Measurements from ENCODE around the gene DENR. TPM values are rescaled to one million over a fixed set of nuclear protein-coding genes. Genes with fewer than 3 reads are reported as not detected.
A peak's percentile ranks its signal among the peaks of the same experiment; 100 is the strongest.
"Not testable (repeated sequence)": the region's sequence is repeated elsewhere in the genome, so short reads cannot be mapped to it uniquely, and the experiment has no call there.

DENR gene
- total RNA-seq, 5 donors from 2014 or later (not counting 1 experiment from before 2014, with no cell fraction given), result 36.6 to 50.6 (median 44.7) TPM

- H3K36me3 Mint-ChIP-seq; H3K4me3 Mint-ChIP-seq; H3K27me3 ChIP-seq (replicated peaks in 1 of 2; ENCODE audit: control insufficient read depth in 2 of 2, extremely low read depth in 1 of 2, insufficient read depth in 2 of 2, low read length in 1 of 2); H3K36me3 ChIP-seq (ENCODE audit: control insufficient read depth in 2 of 2, extremely low read depth in 1 of 2, insufficient read depth in 1 of 2, low read length in 1 of 2); H3K27ac Mint-ChIP-seq; H3K27ac ChIP-seq (ENCODE audit: low read length); H3K9me3 ChIP-seq; ATAC-seq (replicated peaks in 1 of 4); DNase-seq; H3K4me3 ChIP-seq (ENCODE audit: control insufficient read depth in 1 of 2, extremely low read depth in 1 of 2, low read length in 1 of 2); H3K4me1 ChIP-seq (ENCODE audit: control insufficient read depth in 1 of 2, extremely low read depth in 1 of 2, insufficient read depth in 2 of 2, low read length in 2 of 2); H3K4me1 Mint-ChIP-seq; H3K27me3 Mint-ChIP-seq; H3K9me3 Mint-ChIP-seq: not testable (repeated sequence)
- CTCF ChIA-PET, result interaction anchor here (0.7 kb wide), 2 partner anchors 16 to 794 kb away, joined by 6 to 8 read pairs; no protein-coding TSS in a partner anchor
- POLR2A ChIA-PET, result interaction anchor here in 1 of 2 donors (0.6 kb wide), 1 partner anchor 27 kb away, joined by 7 read pairs; no protein-coding TSS in a partner anchor
- WGBS (ENCODE audit: insufficient coverage), result 100% methylated on average over 2 of the region's 9 CpGs
Observed at GRCh38 chr12:122804957-122805356, 52.3 kb downstream of the DENR start.

- CTCF ChIA-PET, result no interaction called here
Observed at GRCh38 chr12:122807651-122808050, 55.0 kb downstream of the DENR start.

DNA sequence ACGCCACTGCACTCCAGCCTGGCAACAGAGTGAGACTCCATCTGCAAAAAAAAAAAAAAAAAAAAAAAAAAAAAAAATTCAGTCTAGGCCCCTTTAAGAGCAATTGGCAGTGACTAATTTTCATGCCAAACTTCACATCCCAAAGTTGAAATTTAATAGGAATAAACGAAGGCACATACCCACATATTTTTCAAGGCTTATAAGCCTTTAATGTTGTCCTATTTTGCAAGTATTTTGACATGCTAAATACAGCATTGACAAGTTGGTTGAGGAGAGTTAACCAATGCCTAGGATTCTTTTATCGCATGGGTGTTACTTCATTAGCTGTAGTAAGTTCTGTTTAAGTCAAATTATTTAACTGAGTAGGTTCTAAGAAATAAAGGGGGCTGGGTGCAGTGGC, 59.2 kb downstream of the DENR start:
- CTCF ChIA-PET, result interaction anchor here (0.6 to 1.0 kb wide), 2 partner anchors 18 to 584 kb away, joined by 3 read pairs; no protein-coding TSS in a partner anchor
- no peaks in the 10 kb centered on the region for H3K4me1 ChIP-seq (ENCODE audit: control insufficient read depth in 1 of 2, extremely low read depth in 1 of 2, insufficient read depth in 2 of 2, low read length in 2 of 2)
- Mint-ChIP-seq H3K27ac (no peak overlapping the region), H3K4me1 (peaks cover 0 to 2% (median 0%) of the 10 kb centered on the region in 3 donors), H3K4me3 (no peak overlapping the region), H3K27me3 (no peaks in the 10 kb centered on the region), H3K9me3 (no peaks in the 10 kb centered on the region), H3K36me3 (no peaks in the 10 kb centered on the region)
- ATAC-seq (replicated peaks in 1 of 4) (no peak), DNase-seq (no peak)
- POLR2A ChIA-PET, result no interaction called here
- H3K4me3 ChIP-seq (ENCODE audit: control insufficient read depth in 1 of 2, extremely low read depth in 1 of 2, low read length in 1 of 2), result no peak overlapping the region
- WGBS (ENCODE audit: insufficient coverage), result 83% methylated on average over 2 of the region's 3 CpGs
- H3K27me3 ChIP-seq (replicated peaks in 1 of 2; ENCODE audit: control insufficient read depth in 2 of 2, extremely low read depth in 1 of 2, insufficient read depth in 2 of 2, low read length in 1 of 2), result no peaks in the 10 kb centered on the region
- no peaks in the 10 kb centered on the region for H3K9me3 ChIP-seq
- no peaks in the 10 kb centered on the region for H3K36me3 ChIP-seq (ENCODE audit: control insufficient read depth in 2 of 2, extremely low read depth in 1 of 2, insufficient read depth in 1 of 2, low read length in 1 of 2)
- no peak overlapping the region for H3K27ac ChIP-seq (ENCODE audit: low read length)

More at GRCh38 chr12:122807651-122808050, 55.0 kb downstream of the DENR start:
- ATAC-seq (replicated peaks in 1 of 4), result no peak
- WGBS (ENCODE audit: insufficient coverage), result 100% methylated on average over 1 of the region's 1 CpG
- Mint-ChIP-seq H3K9me3 (no peaks in the 10 kb centered on the region), H3K27me3 (no peaks in the 10 kb centered on the region), H3K4me1 (no peaks in the 10 kb centered on the region), H3K27ac (peak overlapping the region in 1 of 2 donors; percentile 23), H3K4me3 (no peak overlapping the region), H3K36me3 (no peaks in the 10 kb centered on the region)
- H3K27me3 ChIP-seq (replicated peaks in 1 of 2; ENCODE audit: control insufficient read depth in 2 of 2, extremely low read depth in 1 of 2, insufficient read depth in 2 of 2, low read length in 1 of 2), result no peaks in the 10 kb centered on the region
- H3K27ac ChIP-seq (ENCODE audit: low read length), result no peak overlapping the region
- H3K4me1 ChIP-seq (ENCODE audit: control insufficient read depth in 1 of 2, extremely low read depth in 1 of 2, insufficient read depth in 2 of 2, low read length in 2 of 2), result no peaks in the 10 kb centered on the region
- H3K9me3 ChIP-seq, result no peaks in the 10 kb centered on the region
- POLR2A ChIA-PET, result no interaction called here
- no peak for DNase-seq
- no peaks in the 10 kb centered on the region for H3K36me3 ChIP-seq (ENCODE audit: control insufficient read depth in 2 of 2, extremely low read depth in 1 of 2, insufficient read depth in 1 of 2, low read length in 1 of 2)
- no peak overlapping the region for H3K4me3 ChIP-seq (ENCODE audit: control insufficient read depth in 1 of 2, extremely low read depth in 1 of 2, low read length in 1 of 2)

DNA sequence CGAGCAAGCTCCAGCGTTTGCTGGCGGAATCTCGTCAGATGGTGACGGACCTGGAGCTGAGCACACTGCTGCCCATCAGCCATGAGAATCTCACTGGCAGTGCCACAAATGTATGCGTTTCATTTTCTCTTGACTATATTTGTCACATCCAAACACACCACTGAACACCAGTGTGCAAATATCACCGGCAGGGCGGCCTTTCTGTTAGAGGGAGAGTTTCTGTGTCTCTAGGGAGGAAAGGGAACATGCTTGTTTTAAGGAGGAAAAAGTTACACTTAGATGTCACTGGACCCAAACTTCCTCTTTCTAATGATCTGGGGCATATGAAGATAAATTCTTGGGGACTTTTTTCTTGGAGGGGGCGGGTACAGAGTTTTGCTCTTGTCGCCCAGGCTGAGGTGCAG, 60.7 kb downstream of the DENR start:
- no peak overlapping the region for H3K27ac Mint-ChIP-seq
- ATAC-seq (replicated peaks in 1 of 4) (no peak), DNase-seq (no peak)
- no peaks in the 10 kb centered on the region for H3K27me3 Mint-ChIP-seq
- POLR2A ChIA-PET, result no interaction called here
- Histone ChIP-seq H3K27ac (ENCODE audit: low read length) (no peak overlapping the region), H3K9me3 (no peaks in the 10 kb centered on the region), H3K36me3 (ENCODE audit: control insufficient read depth in 2 of 2, extremely low read depth in 1 of 2, insufficient read depth in 1 of 2, low read length in 1 of 2) (no peaks in the 10 kb centered on the region), H3K27me3 (replicated peaks in 1 of 2; ENCODE audit: control insufficient read depth in 2 of 2, extremely low read depth in 1 of 2, insufficient read depth in 2 of 2, low read length in 1 of 2) (no peaks in the 10 kb centered on the region), H3K4me1 (ENCODE audit: control insufficient read depth in 1 of 2, extremely low read depth in 1 of 2, insufficient read depth in 2 of 2, low read length in 2 of 2) (no peaks in the 10 kb centered on the region), H3K4me3 (ENCODE audit: control insufficient read depth in 1 of 2, extremely low read depth in 1 of 2, low read length in 1 of 2) (no peak overlapping the region)
- H3K36me3 Mint-ChIP-seq, result no peaks in the 10 kb centered on the region
- H3K4me1 Mint-ChIP-seq, result peaks cover 0 to 2% (median 0%) of the 10 kb centered on the region in 3 donors
- H3K9me3 Mint-ChIP-seq, result no peaks in the 10 kb centered on the region
- CTCF ChIA-PET, result no interaction called here
- 86% methylated on average over 5 of the region's 10 CpGs for WGBS (ENCODE audit: insufficient coverage)
- H3K4me3 Mint-ChIP-seq, result no peak overlapping the region

GRCh38 chr12:122819209-122819785, 66.7 kb downstream of the DENR start:
- CTCF ChIA-PET, result no interaction called here
- no peaks in the 10 kb centered on the region for H3K4me1 ChIP-seq (ENCODE audit: control insufficient read depth in 1 of 2, extremely low read depth in 1 of 2, insufficient read depth in 2 of 2, low read length in 2 of 2)
- DNase-seq, result no peak
- H3K4me1 Mint-ChIP-seq, result peaks cover 0 to 3% (median 0%) of the 10 kb centered on the region in 3 donors
- H3K27me3 ChIP-seq (replicated peaks in 1 of 2; ENCODE audit: control insufficient read depth in 2 of 2, extremely low read depth in 1 of 2, insufficient read depth in 2 of 2, low read length in 1 of 2), result peaks cover 0 to 2% of the 10 kb centered on the region in 2 experiments
- no peaks in the 10 kb centered on the region for H3K36me3 ChIP-seq (ENCODE audit: control insufficient read depth in 2 of 2, extremely low read depth in 1 of 2, insufficient read depth in 1 of 2, low read length in 1 of 2)
- H3K27me3 Mint-ChIP-seq, result no peaks in the 10 kb centered on the region
- POLR2A ChIA-PET, result interaction anchor here in 1 of 2 donors (1.1 kb wide), 1 partner anchor 13 kb away, joined by 6 read pairs; no protein-coding TSS in a partner anchor
- ATAC-seq (replicated peaks in 1 of 4), result no peak
- WGBS (ENCODE audit: insufficient coverage), result 82% methylated on average over 6 of the region's 10 CpGs
- H3K27ac ChIP-seq (ENCODE audit: low read length), result no peak overlapping the region
- no peaks in the 10 kb centered on the region for H3K36me3 Mint-ChIP-seq
- no peaks in the 10 kb centered on the region for H3K9me3 Mint-ChIP-seq
- no peak overlapping the region for H3K27ac Mint-ChIP-seq
- H3K4me3 ChIP-seq (ENCODE audit: control insufficient read depth in 1 of 2, extremely low read depth in 1 of 2, low read length in 1 of 2), result no peak overlapping the region
- H3K4me3 Mint-ChIP-seq, result no peak overlapping the region
- H3K9me3 ChIP-seq, result no peaks in the 10 kb centered on the region

DNA sequence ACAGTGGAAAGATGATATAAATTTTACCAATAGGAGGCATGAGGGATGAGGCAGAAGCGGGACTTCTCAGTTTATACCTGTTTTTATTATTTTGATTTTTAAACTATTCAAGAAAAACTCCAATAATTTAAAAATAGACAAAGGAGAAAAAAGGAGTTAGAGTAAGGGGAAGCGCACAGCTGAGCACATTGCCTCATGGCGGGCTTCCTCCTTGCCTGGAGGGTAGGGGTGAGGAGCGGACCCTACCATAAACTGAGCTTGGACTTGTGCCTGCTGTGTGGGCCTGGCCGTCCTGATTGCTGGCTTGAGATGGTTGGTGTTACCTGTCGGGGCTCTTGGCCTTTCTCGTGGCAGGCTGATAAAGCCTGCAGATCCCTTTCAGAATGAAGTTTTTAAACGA, 67.5 kb downstream of the DENR start:
- ATAC-seq (replicated peaks in 1 of 4) (no peak), DNase-seq (no peak)
- H3K4me1 ChIP-seq (ENCODE audit: control insufficient read depth in 1 of 2, extremely low read depth in 1 of 2, insufficient read depth in 2 of 2, low read length in 2 of 2), result no peaks in the 10 kb centered on the region
- WGBS (ENCODE audit: insufficient coverage), result 88% methylated on average over 3 of the region's 8 CpGs
- H3K27ac ChIP-seq (ENCODE audit: low read length), result no peak overlapping the region
- no peak overlapping the region for H3K27ac Mint-ChIP-seq
- ChIA-PET CTCF (no interaction called here), POLR2A (no interaction called here)
- H3K9me3 Mint-ChIP-seq, result no peaks in the 10 kb centered on the region
- no peaks in the 10 kb centered on the region for H3K27me3 Mint-ChIP-seq
- H3K27me3 ChIP-seq (replicated peaks in 1 of 2; ENCODE audit: control insufficient read depth in 2 of 2, extremely low read depth in 1 of 2, insufficient read depth in 2 of 2, low read length in 1 of 2), result peaks cover 0 to 2% of the 10 kb centered on the region in 2 experiments
- no peak overlapping the region for H3K4me3 Mint-ChIP-seq
- H3K4me3 ChIP-seq (ENCODE audit: control insufficient read depth in 1 of 2, extremely low read depth in 1 of 2, low read length in 1 of 2), result no peak overlapping the region
- H3K36me3 Mint-ChIP-seq, result no peaks in the 10 kb centered on the region
- peaks cover 0 to 3% (median 0%) of the 10 kb centered on the region in 3 donors for H3K4me1 Mint-ChIP-seq
- H3K9me3 ChIP-seq, result no peaks in the 10 kb centered on the region
- H3K36me3 ChIP-seq (ENCODE audit: control insufficient read depth in 2 of 2, extremely low read depth in 1 of 2, insufficient read depth in 1 of 2, low read length in 1 of 2), result no peaks in the 10 kb centered on the region

Data from T-cell (primary cell).